OCI-LY1 (cell line): ENCODE results near the gene SMYD2.

Experiments
- H2AFZ ChIP-seq: fragments of 200-600 bp; sonication (generic), shearing (Covaris generic); 2 replicates; pipeline ENCODE4 v1.6.0; 2014; ENCODE audit warnings: antibody characterized with exemption, mild to moderate bottlenecking, low read length
- H3F3A ChIP-seq: fragments of 200-600 bp; sonication (generic), shearing (Covaris generic); 2 replicates; pipeline ENCODE4 v1.6.0; 2014; ENCODE audit warnings: mild to moderate bottlenecking, antibody characterized with exemption, low read length, moderate library complexity; ENCODE audit not compliant: insufficient read depth
- H3K27ac ChIP-seq: fragments of 200-600 bp; sonication (generic); 2 replicates; pipeline ENCODE4 v1.5.1; 2014; ENCODE audit warnings: low read length, mixed run types, mild to moderate bottlenecking, low read depth; ENCODE audit not compliant: poor library complexity, severe bottlenecking
- H3K27me3 ChIP-seq: fragments of 200-600 bp; sonication (generic); 2 replicates; pipeline ENCODE4 v1.6.0; 2014; ENCODE audit warnings: antibody characterized with exemption, mild to moderate bottlenecking, low read length, moderate library complexity; ENCODE audit not compliant: insufficient read depth
- H3K36me3 ChIP-seq: fragments of 200-600 bp; sonication (generic); 2 replicates; pipeline ENCODE4 v1.6.1; 2014; ENCODE audit warnings: mild to moderate bottlenecking, antibody characterized with exemption, low read length, moderate library complexity, mixed read lengths; ENCODE audit not compliant: insufficient read depth
- H3K4me1 ChIP-seq: fragments of 200-600 bp; sonication (generic); 2 replicates; pipeline ENCODE4 v1.5.1; 2014; ENCODE audit warnings: mild to moderate bottlenecking, low read length, moderate library complexity; ENCODE audit not compliant: insufficient read depth, severe bottlenecking
- H3K4me2 ChIP-seq: fragments of 200-600 bp; sonication (generic), shearing (Covaris generic); 2 replicates; pipeline ENCODE4 v1.6.1; 2014; ENCODE audit warnings: low read length
- H3K4me3 ChIP-seq: fragments of 200-600 bp; sonication (generic); 2 replicates; pipeline ENCODE4 v1.5.1; 2014; ENCODE audit warnings: low read length, low read depth, mild to moderate bottlenecking, mixed read lengths; ENCODE audit not compliant: poor library complexity, severe bottlenecking
- H3K79me2 ChIP-seq: fragments of 200-600 bp; shearing (Covaris generic); 2 replicates; pipeline ENCODE4 v1.6.1; 2016; ENCODE audit warnings: mixed run types, low read length, mixed read lengths; ENCODE audit not compliant: insufficient read depth
- H3K9ac ChIP-seq: fragments of 200-600 bp; sonication (generic), shearing (Covaris generic); 2 replicates; pipeline ENCODE4 v1.6.1; 2014; ENCODE audit warnings: mild to moderate bottlenecking, low read length, mixed read lengths
- H3K9me2 ChIP-seq: fragments of 200-600 bp; sonication (generic), shearing (Covaris generic); 2 replicates; pipeline ENCODE4 v1.6.1; 2014; ENCODE audit warnings: low read depth, mild to moderate bottlenecking, low read length, mixed read lengths
- H3K9me3 ChIP-seq: fragments of 200-600 bp; shearing (Covaris generic); 2 replicates; pipeline ENCODE4 v1.6.1; 2014; ENCODE audit warnings: low read length, mixed read lengths
- H4K20me1 ChIP-seq: fragments of 200-600 bp; sonication (generic), shearing (Covaris generic); 2 replicates; pipeline ENCODE4 v1.6.0; 2016; ENCODE audit warnings: mild to moderate bottlenecking, low read length; ENCODE audit not compliant: insufficient read depth
- EZH2 ChIP-seq: fragments of 200-600 bp; sonication (generic), shearing (Covaris generic); IDR thresholded peaks from 2 replicates; pipeline ENCODE4 v1.8.0; 2017; ENCODE audit warnings: borderline replicate concordance, mixed run types, mild to moderate bottlenecking, antibody characterized with exemption, low read length, moderate library complexity, mixed read lengths
- TF ChIP-seq, protein P1 (sequence below): fragments of 200-600 bp; sonication (generic), shearing (Covaris generic); IDR thresholded peaks from 2 replicates; pipeline ENCODE4 v1.5.1; 2017; ENCODE audit warnings: mild to moderate bottlenecking, antibody characterized with exemption, low read length, moderate library complexity, mixed read lengths

Gene SMYD2

DNA sequence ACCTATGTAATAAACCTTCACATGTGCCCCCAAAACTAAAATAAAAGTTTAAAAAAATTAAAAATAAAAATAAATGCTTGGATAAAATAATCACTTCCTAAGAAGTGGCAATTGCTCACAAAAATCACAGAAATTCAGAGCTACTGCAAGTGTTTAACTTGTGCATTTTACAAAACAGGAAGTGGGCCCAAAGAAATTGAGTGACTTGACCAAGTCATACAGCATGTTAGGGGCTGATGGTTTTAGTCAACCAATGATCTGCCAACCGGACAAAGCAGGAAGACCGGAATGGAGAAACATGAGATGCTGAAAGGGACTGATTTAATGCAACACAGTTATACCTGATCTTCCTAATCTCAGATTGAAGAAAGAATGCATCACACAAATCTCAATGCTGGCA, 96.5 kb downstream of the SMYD2 start:
- no peak overlapping the region for H3K9ac ChIP-seq
- H3K36me3 ChIP-seq = no peaks in the 10 kb centered on the region
- no peaks in the 10 kb centered on the region for H4K20me1 ChIP-seq
- H3K4me3 ChIP-seq = no peak overlapping the region
- TF ChIP-seq, protein P1, sequence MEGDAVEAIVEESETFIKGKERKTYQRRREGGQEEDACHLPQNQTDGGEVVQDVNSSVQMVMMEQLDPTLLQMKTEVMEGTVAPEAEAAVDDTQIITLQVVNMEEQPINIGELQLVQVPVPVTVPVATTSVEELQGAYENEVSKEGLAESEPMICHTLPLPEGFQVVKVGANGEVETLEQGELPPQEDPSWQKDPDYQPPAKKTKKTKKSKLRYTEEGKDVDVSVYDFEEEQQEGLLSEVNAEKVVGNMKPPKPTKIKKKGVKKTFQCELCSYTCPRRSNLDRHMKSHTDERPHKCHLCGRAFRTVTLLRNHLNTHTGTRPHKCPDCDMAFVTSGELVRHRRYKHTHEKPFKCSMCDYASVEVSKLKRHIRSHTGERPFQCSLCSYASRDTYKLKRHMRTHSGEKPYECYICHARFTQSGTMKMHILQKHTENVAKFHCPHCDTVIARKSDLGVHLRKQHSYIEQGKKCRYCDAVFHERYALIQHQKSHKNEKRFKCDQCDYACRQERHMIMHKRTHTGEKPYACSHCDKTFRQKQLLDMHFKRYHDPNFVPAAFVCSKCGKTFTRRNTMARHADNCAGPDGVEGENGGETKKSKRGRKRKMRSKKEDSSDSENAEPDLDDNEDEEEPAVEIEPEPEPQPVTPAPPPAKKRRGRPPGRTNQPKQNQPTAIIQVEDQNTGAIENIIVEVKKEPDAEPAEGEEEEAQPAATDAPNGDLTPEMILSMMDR = no peak
- TF ChIP-seq EZH2 = no peak
- no peaks in the 10 kb centered on the region for H3K79me2 ChIP-seq
- no peaks in the 10 kb centered on the region for H3K4me1 ChIP-seq
- no peaks in the 10 kb centered on the region for H3K9me3 ChIP-seq
- no peaks in the 10 kb centered on the region; the same call in none of the 2 replicates for H3K27me3 ChIP-seq
- H2AFZ ChIP-seq = no peak overlapping the region
- no peak overlapping the region for H3K4me2 ChIP-seq
- H3F3A ChIP-seq = no peaks in the 10 kb centered on the region
- H3K9me2 ChIP-seq = no peaks in the 10 kb centered on the region
- no peak overlapping the region for H3K27ac ChIP-seq

DNA sequence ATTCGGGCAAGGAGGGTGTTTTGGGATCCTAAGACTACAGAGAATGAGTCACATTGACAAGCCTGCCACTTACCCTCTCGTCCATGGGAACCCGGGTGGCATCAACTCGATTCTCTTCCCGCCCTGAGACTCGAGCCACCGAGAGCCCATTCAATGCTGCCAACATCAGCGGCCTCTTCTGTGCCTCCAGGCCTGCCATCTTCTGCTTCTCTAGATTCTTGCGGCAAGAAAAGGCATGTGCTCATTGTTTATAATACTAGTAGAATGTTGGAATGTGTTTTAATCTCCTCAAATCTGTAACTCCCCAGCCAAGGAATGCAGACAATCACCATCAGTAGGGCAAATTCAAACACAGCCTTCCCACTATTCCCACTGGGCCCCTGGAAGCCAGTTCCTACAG, 96.9 kb downstream of the SMYD2 start:
- no peaks in the 10 kb centered on the region; the same call in none of the 2 replicates for H3K27me3 ChIP-seq
- H3F3A ChIP-seq = no peaks in the 10 kb centered on the region
- no peaks in the 10 kb centered on the region for H3K9me3 ChIP-seq
- H3K79me2 ChIP-seq = no peaks in the 10 kb centered on the region
- H2AFZ ChIP-seq = no peak overlapping the region
- TF ChIP-seq, protein P1 = no peak
- TF ChIP-seq EZH2 = no peak
- no peaks in the 10 kb centered on the region for H3K4me1 ChIP-seq
- no peaks in the 10 kb centered on the region for H4K20me1 ChIP-seq
- H3K36me3 ChIP-seq = no peaks in the 10 kb centered on the region
- no peak overlapping the region for H3K9ac ChIP-seq
- H3K4me2 ChIP-seq = no peak overlapping the region
- no peak overlapping the region for H3K27ac ChIP-seq
- no peaks in the 10 kb centered on the region for H3K9me2 ChIP-seq
- no peak overlapping the region for H3K4me3 ChIP-seq

DNA sequence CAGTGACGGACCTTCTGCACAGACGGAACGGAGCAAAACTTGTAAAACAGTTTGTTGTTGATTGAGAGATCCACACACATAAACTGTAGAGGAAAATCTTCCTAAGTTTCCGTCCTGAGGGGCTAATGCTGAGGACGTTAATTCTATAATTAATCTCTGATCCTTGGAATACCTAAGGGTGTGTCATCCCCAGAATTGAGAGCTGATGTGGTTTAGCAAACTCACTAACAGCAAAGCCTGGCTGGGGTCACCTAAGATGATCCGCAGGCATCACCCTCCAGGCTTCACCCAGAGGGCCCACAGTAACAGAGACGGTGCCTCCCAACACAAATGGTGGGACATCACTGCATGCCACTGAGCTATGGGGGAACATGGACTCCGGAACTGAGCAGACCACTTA, 97.5 kb downstream of the SMYD2 start:
- no peaks in the 10 kb centered on the region for H3K79me2 ChIP-seq
- no peak overlapping the region for H2AFZ ChIP-seq
- H3K4me2 ChIP-seq = no peak overlapping the region
- H3K27me3 ChIP-seq = no peaks in the 10 kb centered on the region; the same call in none of the 2 replicates
- H3K9me2 ChIP-seq = no peaks in the 10 kb centered on the region
- TF ChIP-seq, protein P1 = no peak
- TF ChIP-seq EZH2 = no peak
- H3K27ac ChIP-seq = no peak overlapping the region
- no peak overlapping the region for H3K4me3 ChIP-seq
- no peaks in the 10 kb centered on the region for H3K4me1 ChIP-seq
- no peak overlapping the region for H3K9ac ChIP-seq
- H4K20me1 ChIP-seq = no peaks in the 10 kb centered on the region
- H3K36me3 ChIP-seq = no peaks in the 10 kb centered on the region
- no peaks in the 10 kb centered on the region for H3K9me3 ChIP-seq
- no peaks in the 10 kb centered on the region for H3F3A ChIP-seq
